ENCODE measurements around the gene SORBS1.

GRCh38 chr10:95442341-95442740 is 118.8 kb downstream of the SORBS1 start:
- TF ChIP-seq RAD21 (CRISPR knock-in tag; conservative IDR thresholded peaks at IDR 0.05 in 1 of 2, IDR thresholded peaks at IDR 0.05 in 1 of 2) (no peak), ATF4 (CRISPR knock-in tag; IDR thresholded peaks at IDR 0.05) (no peak), CBFB (CRISPR knock-in tag; IDR thresholded peaks at IDR 0.05) (no peak)
